ENCODE measurements around the gene CLDN7. TPM values are rescaled to one million over a fixed set of nuclear protein-coding genes. Genes with fewer than 3 reads are reported as not detected.

The CLDN7 gene
- total RNA-seq, 1 donor from 2014 or later = 546 TPM

- FAIRE-seq = peak; percentile 75
- Histone ChIP-seq H3K36me3 (ENCODE audit: control insufficient read depth, insufficient read depth, low read length) (peaks cover 17% of the 10 kb centered on the region), H3K4me3 (ENCODE audit: low read depth, low read length) (peak overlapping the region; percentile 80), H3K27me3 (ENCODE audit: control insufficient read depth, insufficient read depth, low read length) (no peaks in the 10 kb centered on the region)
- TF ChIP-seq CTCF (IDR thresholded peaks at IDR 0.05; ENCODE audit: insufficient read depth, low read length, severe bottlenecking) = no peak
- DNase-seq (ENCODE audit: low read depth) = no peak
Measured at GRCh38 chr17:7241090-7241733, 21.1 kb downstream of the CLDN7 start.

- Histone ChIP-seq H3K4me3 (ENCODE audit: low read depth, low read length) (no peak overlapping the region), H3K36me3 (ENCODE audit: control insufficient read depth, insufficient read depth, low read length) (peaks cover 18% of the 10 kb centered on the region), H3K27me3 (ENCODE audit: control insufficient read depth, insufficient read depth, low read length) (no peaks in the 10 kb centered on the region)
- TF ChIP-seq CTCF (IDR thresholded peaks at IDR 0.05; ENCODE audit: insufficient read depth, low read length, severe bottlenecking) = no peak
- no peak for DNase-seq (ENCODE audit: low read depth)
- FAIRE-seq = peak; percentile 36
Measured at GRCh38 chr17:7240375-7240774, 21.9 kb downstream of the CLDN7 start.

- TF ChIP-seq CTCF (IDR thresholded peaks at IDR 0.05; ENCODE audit: insufficient read depth, low read length, severe bottlenecking) = no peak
- H3K4me3 ChIP-seq (ENCODE audit: low read depth, low read length) = peak within 1 kb of the TSS; percentile 74
- FAIRE-seq (no peak), DNase-seq (ENCODE audit: low read depth) (peak; percentile 98)
- H3K27me3 ChIP-seq (ENCODE audit: control insufficient read depth, insufficient read depth, low read length) = no peaks in the 10 kb centered on the region
- H3K36me3 ChIP-seq (ENCODE audit: control insufficient read depth, insufficient read depth, low read length) = peaks cover 18% of the 10 kb centered on the region
Measured at GRCh38 chr17:7239091-7240027, 22.9 kb downstream of the CLDN7 start, which contains the start of gene PHF23. PHF23 (minus strand) TSS chr17:7239457; CDS start chr17:7239279, 178 bp downstream.

GRCh38 chr17:7238420-7239090 is 23.7 kb downstream of the CLDN7 start:
- DNase-seq (ENCODE audit: low read depth) (no peak), FAIRE-seq (no peak)
- no peaks in the 10 kb centered on the region for H3K27me3 ChIP-seq (ENCODE audit: control insufficient read depth, insufficient read depth, low read length)

More at GRCh38 chr17:7238420-7239090, 23.7 kb downstream of the CLDN7 start:
- TF ChIP-seq CTCF (IDR thresholded peaks at IDR 0.05; ENCODE audit: insufficient read depth, low read length, severe bottlenecking) = no peak
- peak overlapping the region; percentile 74 for H3K4me3 ChIP-seq (ENCODE audit: low read depth, low read length)
- H3K36me3 ChIP-seq (ENCODE audit: control insufficient read depth, insufficient read depth, low read length) = peaks cover 17% of the 10 kb centered on the region
